GM21367 (cell line): ENCODE data around the gene MRPL16.

ENCODE experiments used
- ATAC-seq: cut with Tn5 transposase; IDR thresholded peaks from one replicate; pipeline ENCODE4 v1.9.1; 2021; ENCODE audit not compliant: unreplicated experiment

The MRPL16 gene

GRCh38 chr11:59776210-59777066, 34.1 kb downstream of the MRPL16 start:
- no peak for ATAC-seq

- ATAC-seq: no peak
Observed at GRCh38 chr11:59773083-59773440, 37.5 kb downstream of the MRPL16 start.

GRCh38 chr11:59771605-59772004, 39.0 kb downstream of the MRPL16 start:
- ATAC-seq: no peak

- no peak for ATAC-seq
Observed at GRCh38 chr11:59770869-59771268, 39.7 kb downstream of the MRPL16 start.

- no peak for ATAC-seq
Observed at GRCh38 chr11:59770319-59770718, 40.3 kb downstream of the MRPL16 start.

GRCh38 chr11:59769828-59770227, 40.8 kb downstream of the MRPL16 start:
- no peak for ATAC-seq

- no peak for ATAC-seq
Observed at GRCh38 chr11:59769111-59769510, 41.5 kb downstream of the MRPL16 start.

- ATAC-seq: no peak
Observed at GRCh38 chr11:59767225-59767611, 43.4 kb downstream of the MRPL16 start.

GRCh38 chr11:59766542-59767224, 43.9 kb downstream of the MRPL16 start:
- ATAC-seq: no peak

GRCh38 chr11:59765068-59765735, 45.4 kb downstream of the MRPL16 start:
- ATAC-seq: no peak

GRCh38 chr11:59761993-59762392, 48.6 kb downstream of the MRPL16 start:
- no peak for ATAC-seq

GRCh38 chr11:59760771-59761170, 49.8 kb downstream of the MRPL16 start:
- ATAC-seq: no peak

- ATAC-seq: no peak
Observed at GRCh38 chr11:59759900-59760299, 50.7 kb downstream of the MRPL16 start.

GRCh38 chr11:59758401-59759037, 52.1 kb downstream of the MRPL16 start:
- ATAC-seq: no peak

GRCh38 chr11:59756845-59757244, 53.7 kb downstream of the MRPL16 start:
- ATAC-seq: no peak

GRCh38 chr11:59756558-59756840, 54.1 kb downstream of the MRPL16 start:
- no peak for ATAC-seq
